ENCODE results near the gene MEGF6. TPM values are rescaled to one million over a fixed set of nuclear protein-coding genes. Genes with fewer than 3 reads are reported as not detected.

MEGF6 gene
- total RNA-seq, 1 donor from 2014 or later, result 64.7 TPM

DNA sequence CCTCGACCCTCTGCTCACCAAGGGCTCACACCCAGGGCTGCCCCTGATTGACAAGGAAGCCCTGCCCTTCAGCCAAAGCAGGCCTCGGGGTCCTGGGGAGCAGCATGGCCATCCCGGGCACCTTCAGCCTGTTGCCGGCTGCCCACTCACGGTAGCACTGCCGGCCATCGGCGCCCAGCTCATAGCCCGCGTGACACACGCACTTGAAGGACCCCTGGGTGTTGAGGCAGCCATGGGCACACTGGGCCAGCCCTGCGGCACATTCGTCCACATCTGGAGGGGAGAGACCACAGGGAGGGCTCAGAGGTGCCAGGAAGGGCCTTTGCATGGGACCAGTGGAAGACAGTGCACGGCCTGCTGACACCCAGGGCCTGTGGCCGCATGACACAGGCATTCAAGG, 99.5 kb downstream of the MEGF6 start:
- Mint-ChIP-seq H3K27ac (ENCODE audit: unreplicated experiment) (no peak overlapping the region), H3K9me3 (ENCODE audit: unreplicated experiment) (peaks cover 2% of the 10 kb centered on the region), H3K4me3 (ENCODE audit: unreplicated experiment) (no peak overlapping the region), H3K27me3 (ENCODE audit: unreplicated experiment) (peaks cover 5% of the 10 kb centered on the region), H3K4me1 (ENCODE audit: low read depth, unreplicated experiment) (no peaks in the 10 kb centered on the region), H3K36me3 (ENCODE audit: unreplicated experiment) (peaks cover 5% of the 10 kb centered on the region)
- TF ChIP-seq, protein P1, sequence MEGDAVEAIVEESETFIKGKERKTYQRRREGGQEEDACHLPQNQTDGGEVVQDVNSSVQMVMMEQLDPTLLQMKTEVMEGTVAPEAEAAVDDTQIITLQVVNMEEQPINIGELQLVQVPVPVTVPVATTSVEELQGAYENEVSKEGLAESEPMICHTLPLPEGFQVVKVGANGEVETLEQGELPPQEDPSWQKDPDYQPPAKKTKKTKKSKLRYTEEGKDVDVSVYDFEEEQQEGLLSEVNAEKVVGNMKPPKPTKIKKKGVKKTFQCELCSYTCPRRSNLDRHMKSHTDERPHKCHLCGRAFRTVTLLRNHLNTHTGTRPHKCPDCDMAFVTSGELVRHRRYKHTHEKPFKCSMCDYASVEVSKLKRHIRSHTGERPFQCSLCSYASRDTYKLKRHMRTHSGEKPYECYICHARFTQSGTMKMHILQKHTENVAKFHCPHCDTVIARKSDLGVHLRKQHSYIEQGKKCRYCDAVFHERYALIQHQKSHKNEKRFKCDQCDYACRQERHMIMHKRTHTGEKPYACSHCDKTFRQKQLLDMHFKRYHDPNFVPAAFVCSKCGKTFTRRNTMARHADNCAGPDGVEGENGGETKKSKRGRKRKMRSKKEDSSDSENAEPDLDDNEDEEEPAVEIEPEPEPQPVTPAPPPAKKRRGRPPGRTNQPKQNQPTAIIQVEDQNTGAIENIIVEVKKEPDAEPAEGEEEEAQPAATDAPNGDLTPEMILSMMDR (IDR thresholded peaks at IDR 0.05; ENCODE audit: partially characterized antibody, unreplicated experiment), result no peak
- DNase-seq, result no peak

DNA sequence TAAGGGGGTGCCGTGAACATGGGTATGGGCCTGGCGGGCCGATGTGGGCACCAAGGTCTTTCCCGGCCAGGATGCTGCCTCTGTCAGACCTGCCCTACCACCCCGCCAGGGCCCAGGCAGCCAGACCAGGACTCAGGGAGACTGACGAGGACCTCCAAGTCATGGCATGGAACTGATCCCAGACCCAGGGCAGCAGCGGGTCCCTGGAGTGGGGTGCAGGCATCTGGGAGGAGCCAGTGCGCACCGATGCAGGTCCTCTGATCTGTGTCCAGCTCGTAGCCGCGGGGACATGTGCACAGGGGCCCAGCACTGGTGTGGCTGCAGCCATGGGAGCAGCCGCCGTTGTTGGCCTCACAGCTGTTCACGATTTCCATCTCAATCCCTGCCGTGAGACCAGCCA, 100.0 kb downstream of the MEGF6 start:
- TF ChIP-seq, protein P1 (IDR thresholded peaks at IDR 0.05; ENCODE audit: partially characterized antibody, unreplicated experiment), result no peak
- H3K27ac Mint-ChIP-seq (ENCODE audit: unreplicated experiment), result no peak overlapping the region
- peaks cover 5% of the 10 kb centered on the region for H3K27me3 Mint-ChIP-seq (ENCODE audit: unreplicated experiment)
- DNase-seq, result no peak
- H3K9me3 Mint-ChIP-seq (ENCODE audit: unreplicated experiment), result peaks cover 2% of the 10 kb centered on the region
- peaks cover 5% of the 10 kb centered on the region for H3K36me3 Mint-ChIP-seq (ENCODE audit: unreplicated experiment)
- no peaks in the 10 kb centered on the region for H3K4me1 Mint-ChIP-seq (ENCODE audit: low read depth, unreplicated experiment)
- H3K4me3 Mint-ChIP-seq (ENCODE audit: unreplicated experiment), result no peak overlapping the region

DNA sequence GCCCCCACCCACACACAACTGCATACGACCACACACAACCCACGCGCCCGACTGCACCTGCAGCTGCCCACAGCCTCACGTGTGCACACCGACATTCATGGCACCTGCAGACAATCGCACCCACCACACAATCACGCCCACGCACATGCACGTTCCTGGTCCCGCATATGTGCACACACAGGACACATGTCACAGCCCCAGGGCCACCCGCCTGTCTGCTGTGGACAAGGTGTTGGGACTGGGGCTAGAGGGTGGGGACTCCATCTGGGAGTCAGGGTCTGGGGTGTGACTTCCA, 100.4 kb downstream of the MEGF6 start:
- Mint-ChIP-seq H3K4me1 (ENCODE audit: low read depth, unreplicated experiment) (no peaks in the 10 kb centered on the region), H3K36me3 (ENCODE audit: unreplicated experiment) (peaks cover 5% of the 10 kb centered on the region), H3K4me3 (ENCODE audit: unreplicated experiment) (no peak overlapping the region), H3K9me3 (ENCODE audit: unreplicated experiment) (peaks cover 2% of the 10 kb centered on the region), H3K27ac (ENCODE audit: unreplicated experiment) (no peak overlapping the region), H3K27me3 (ENCODE audit: unreplicated experiment) (peaks cover 5% of the 10 kb centered on the region)
- TF ChIP-seq, protein P1 (IDR thresholded peaks at IDR 0.05; ENCODE audit: partially characterized antibody, unreplicated experiment), result no peak
- DNase-seq, result no peak

DNA sequence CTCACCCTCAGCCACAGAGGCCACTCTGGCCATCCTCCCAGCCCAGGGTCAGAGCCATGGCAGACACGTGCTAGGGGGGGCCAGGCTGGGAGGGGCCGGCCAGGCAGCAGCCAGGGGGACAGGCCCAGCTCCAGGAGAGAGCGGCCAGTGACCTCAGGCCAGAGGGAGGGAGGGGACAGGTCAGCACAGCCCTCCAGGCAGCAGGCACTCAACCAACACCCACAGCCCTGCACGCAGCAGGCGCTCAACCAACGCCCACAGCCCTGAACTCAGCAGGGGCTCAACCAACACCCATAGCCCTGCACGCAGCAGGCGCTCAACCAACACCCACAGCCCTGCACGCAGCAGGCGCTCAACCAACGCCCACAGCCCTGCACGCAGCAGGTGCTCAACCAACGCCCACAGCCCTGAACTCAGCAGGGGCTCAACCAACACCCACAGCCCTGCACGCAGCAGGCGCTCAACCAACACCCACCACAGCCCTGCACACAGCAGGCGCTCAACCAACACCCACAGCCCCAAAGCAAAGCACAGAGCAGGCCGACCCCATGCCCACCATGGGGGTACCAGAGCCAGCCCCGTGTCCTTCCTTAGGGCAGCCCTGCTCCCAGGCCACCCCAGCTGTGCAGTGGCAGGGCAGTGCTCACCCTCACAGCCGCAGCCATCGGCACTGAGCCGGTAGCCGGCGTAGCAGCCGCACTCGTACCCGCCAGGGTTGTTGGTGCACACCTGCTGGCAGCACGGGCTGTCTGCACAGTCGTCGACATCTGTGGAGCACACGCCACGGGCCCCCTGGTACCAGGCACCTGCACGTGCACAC, 101.0 kb downstream of the MEGF6 start:
- TF ChIP-seq, protein P1 (IDR thresholded peaks at IDR 0.05; ENCODE audit: partially characterized antibody, unreplicated experiment), result no peak
- Mint-ChIP-seq H3K36me3 (ENCODE audit: unreplicated experiment) (peaks cover 5% of the 10 kb centered on the region), H3K4me3 (ENCODE audit: unreplicated experiment) (no peak overlapping the region), H3K27me3 (ENCODE audit: unreplicated experiment) (peaks cover 5% of the 10 kb centered on the region), H3K9me3 (ENCODE audit: unreplicated experiment) (peaks cover 2% of the 10 kb centered on the region), H3K4me1 (ENCODE audit: low read depth, unreplicated experiment) (no peaks in the 10 kb centered on the region), H3K27ac (ENCODE audit: unreplicated experiment) (no peak overlapping the region)
- no peak for DNase-seq

DNA sequence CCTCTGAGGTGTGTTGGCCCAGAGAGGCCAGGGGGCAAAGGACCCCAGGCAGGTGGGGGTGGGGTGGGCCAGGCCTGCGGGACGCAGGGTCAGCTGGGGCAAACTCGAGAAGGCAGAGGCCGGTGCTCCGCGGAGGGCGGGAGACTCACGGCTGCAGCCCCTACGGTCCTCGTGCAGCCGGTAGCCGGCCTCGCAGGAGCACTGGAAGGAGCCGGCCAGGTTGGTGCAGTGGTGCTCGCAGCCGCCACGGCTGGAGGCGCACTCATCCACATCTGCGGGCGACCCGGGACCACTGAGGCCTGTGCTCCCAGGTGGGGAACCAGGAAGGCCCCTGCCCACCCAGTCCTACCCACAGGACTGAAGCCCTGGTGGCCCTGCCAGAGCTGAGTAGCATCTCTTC, 101.6 kb downstream of the MEGF6 start:
- Mint-ChIP-seq H3K9me3 (ENCODE audit: unreplicated experiment) (peaks cover 2% of the 10 kb centered on the region), H3K4me3 (ENCODE audit: unreplicated experiment) (no peak overlapping the region), H3K4me1 (ENCODE audit: low read depth, unreplicated experiment) (no peaks in the 10 kb centered on the region), H3K27me3 (ENCODE audit: unreplicated experiment) (peaks cover 5% of the 10 kb centered on the region), H3K27ac (ENCODE audit: unreplicated experiment) (no peak overlapping the region), H3K36me3 (ENCODE audit: unreplicated experiment) (peaks cover 5% of the 10 kb centered on the region)
- TF ChIP-seq, protein P1 (IDR thresholded peaks at IDR 0.05; ENCODE audit: partially characterized antibody, unreplicated experiment), result no peak
- no peak for DNase-seq
